ENCODE measurements around the gene CHST15.

Gene CHST15

GRCh38 chr10:124044143-124044862 lies 49.1 kb downstream of the CHST15 start:
- H3K4me3 ChIP-seq (ENCODE audit: low read depth, low read length): no peak overlapping the region
- no peak for TF ChIP-seq CTCF (IDR thresholded peaks at IDR 0.05; ENCODE audit: borderline replicate concordance, insufficient read depth, low read depth, low read length)

DNA sequence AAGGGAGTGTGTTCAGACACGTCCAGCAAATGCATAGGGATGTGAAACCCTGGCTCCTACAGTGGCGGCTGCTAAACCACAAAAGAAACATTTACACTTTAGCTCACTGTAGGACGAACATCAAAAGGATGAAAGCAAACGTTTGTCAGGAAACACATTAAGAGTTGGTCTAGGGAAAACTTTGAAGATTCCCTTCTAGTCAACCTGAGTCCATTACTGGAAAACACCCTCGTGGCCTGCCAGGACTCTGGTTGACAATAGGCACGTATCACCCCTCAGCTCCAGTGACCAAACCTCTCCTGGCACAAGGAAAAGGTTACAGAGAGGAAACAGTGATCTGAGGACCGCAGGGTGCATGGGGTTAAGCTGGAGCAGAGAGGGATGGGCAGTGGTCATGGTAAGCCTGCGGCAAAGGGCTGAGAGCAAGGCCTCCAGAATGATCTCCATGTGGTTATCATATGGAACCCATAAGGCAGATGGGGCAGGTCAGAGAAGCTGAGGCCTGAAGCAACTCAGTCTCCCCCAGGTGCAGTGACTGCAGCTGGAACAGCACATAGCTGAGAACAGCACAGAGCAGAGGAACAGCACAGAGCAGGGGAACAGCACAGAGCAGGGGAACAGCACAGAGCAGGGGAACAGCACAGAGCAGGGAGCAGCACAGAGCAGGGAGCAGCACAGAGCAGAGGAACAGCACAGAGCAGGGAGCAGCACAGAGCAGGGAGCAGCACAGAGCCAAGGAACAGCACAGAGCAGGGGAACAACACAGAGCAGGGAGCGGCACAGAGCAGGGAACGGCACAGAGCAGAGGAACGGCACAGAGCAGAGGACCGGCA lies 49.9 kb downstream of the CHST15 start:
- TF ChIP-seq CTCF (IDR thresholded peaks at IDR 0.05; ENCODE audit: borderline replicate concordance, insufficient read depth, low read depth, low read length): no peak
- H3K4me3 ChIP-seq (ENCODE audit: low read depth, low read length): no peak overlapping the region

- H3K4me3 ChIP-seq (ENCODE audit: low read depth, low read length): no peak overlapping the region
Measured at GRCh38 chr10:124042656-124043309, 50.6 kb downstream of the CHST15 start.

DNA sequence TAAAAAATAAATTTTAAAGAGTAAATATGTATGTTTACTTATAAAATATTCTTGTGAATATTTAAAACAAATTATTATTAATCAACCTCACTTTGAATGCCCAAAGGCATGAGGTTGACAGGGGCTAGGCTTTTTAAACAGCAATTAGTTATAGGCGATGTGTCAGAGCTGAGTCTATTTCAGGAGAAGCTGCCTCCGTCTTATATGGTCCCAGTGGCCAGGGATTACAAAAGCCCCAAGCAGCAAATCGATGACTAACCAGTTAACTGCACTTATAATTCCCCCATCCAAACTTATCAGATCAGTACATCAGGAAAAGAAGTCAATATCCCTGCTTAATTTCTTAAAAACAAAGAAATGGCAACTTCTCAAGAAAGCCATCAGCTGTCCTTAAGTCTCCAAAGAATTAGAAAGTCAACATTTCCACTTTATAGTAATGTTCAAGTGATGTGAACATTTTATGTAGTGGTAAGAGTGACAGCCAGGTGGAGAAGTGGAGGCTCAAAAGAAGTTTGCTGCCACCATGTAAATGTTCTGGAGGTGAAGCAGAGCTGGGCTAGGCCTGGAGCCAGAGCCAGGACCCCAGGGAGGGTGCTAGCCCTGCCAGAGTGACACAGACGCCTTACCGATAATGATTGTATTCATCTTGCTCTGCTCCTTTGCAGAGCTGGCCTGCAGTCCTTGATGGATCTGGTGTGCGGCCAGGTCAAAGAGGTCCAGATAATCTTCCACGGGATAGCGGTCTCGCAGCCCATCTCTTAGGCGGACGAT lies 51.5 kb downstream of the CHST15 start:
- TF ChIP-seq CTCF (IDR thresholded peaks at IDR 0.05; ENCODE audit: borderline replicate concordance, insufficient read depth, low read depth, low read length): no peak
- no peak overlapping the region for H3K4me3 ChIP-seq (ENCODE audit: low read depth, low read length)

More at GRCh38 chr10:124042656-124043309, 50.6 kb downstream of the CHST15 start:
- TF ChIP-seq CTCF (IDR thresholded peaks at IDR 0.05; ENCODE audit: borderline replicate concordance, insufficient read depth, low read depth, low read length): no peak

GRCh38 chr10:124040451-124041188 lies 52.8 kb downstream of the CHST15 start:
- TF ChIP-seq CTCF (IDR thresholded peaks at IDR 0.05; ENCODE audit: borderline replicate concordance, insufficient read depth, low read depth, low read length): no peak
- no peak overlapping the region for H3K4me3 ChIP-seq (ENCODE audit: low read depth, low read length)

DNA sequence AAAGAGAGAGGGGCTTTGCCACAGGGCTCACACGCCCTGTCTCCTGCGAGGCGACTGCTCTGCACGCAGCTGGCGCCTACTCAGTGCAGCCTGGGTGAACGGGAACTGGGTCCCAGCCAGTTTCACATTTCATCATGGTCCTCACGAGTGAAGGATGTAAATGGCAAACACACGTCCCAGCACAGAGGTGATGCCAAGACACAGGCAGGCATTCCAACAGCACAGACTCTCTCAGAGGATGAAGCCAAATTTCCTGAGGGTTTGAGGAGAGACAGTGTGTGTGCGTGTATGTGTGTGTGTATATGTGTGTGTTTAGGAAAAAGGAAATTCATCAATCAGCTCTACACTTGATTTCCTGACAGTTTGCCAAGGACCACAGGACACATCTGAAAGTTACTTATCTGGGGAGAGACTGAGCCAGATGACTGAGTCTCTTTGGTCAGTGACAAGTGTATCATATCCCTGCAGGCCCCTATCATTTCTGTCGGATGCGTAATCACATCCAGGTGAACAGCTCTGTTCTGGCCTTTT lies 53.9 kb downstream of the CHST15 start:
- TF ChIP-seq CTCF (IDR thresholded peaks at IDR 0.05; ENCODE audit: borderline replicate concordance, insufficient read depth, low read depth, low read length): no peak
- no peak overlapping the region for H3K4me3 ChIP-seq (ENCODE audit: low read depth, low read length)

Data from GM12875 (cell line).